ENCODE data around the gene TRIM65. TPM values are rescaled to one million over a fixed set of nuclear protein-coding genes. Genes with fewer than 3 reads are reported as not detected.

Gene TRIM65
- total and polyA plus RNA-seq, 12 donors, result 4.1 to 46.9 (median 14.5) TPM

- WGBS, 4 donors, result 86 to 93% (median 90%) methylated on average over 9 to 18 of the region's 18 CpGs
These were observed 25.6 kb upstream of the TRIM65 start for GRCh38 chr17:75922173-75922961.

GRCh38 chr17:75921596-75921995 lies 24.8 kb upstream of the TRIM65 start:
- TF ChIP-seq POLR2A (IDR thresholded peaks at IDR 0.05) (no peak), CTCF (IDR thresholded peaks at IDR 0.05) (no peak)
- no peaks in the 10 kb centered on the region for H3K4me1 ChIP-seq (replicated peaks in 1 of 2)
- H3K36me3 ChIP-seq (replicated peaks in 1 of 2), result no peaks in the 10 kb centered on the region
- WGBS, 4 donors, result 90 to 99% (median 95%) methylated on average over 7 to 15 of the region's 15 CpGs
- no peak overlapping the region for H3K27ac ChIP-seq
- H3K27me3 ChIP-seq, result no peaks in the 10 kb centered on the region
- DNase-seq, result no peak
- no peak overlapping the region for H3K4me3 ChIP-seq
- intact Hi-C loops (cut with DNase I), result no loop called here
- H3K9me3 ChIP-seq (replicated peaks in 1 of 3), result no peaks in the 10 kb centered on the region

More at GRCh38 chr17:75922173-75922961, 25.6 kb upstream of the TRIM65 start:
- no peak for TF ChIP-seq CTCF (IDR thresholded peaks at IDR 0.05)
- TF ChIP-seq POLR2A (IDR thresholded peaks at IDR 0.05), result no peak
- no peaks in the 10 kb centered on the region for H3K36me3 ChIP-seq (replicated peaks in 1 of 2)
- H3K4me1 ChIP-seq (replicated peaks in 1 of 2), result no peaks in the 10 kb centered on the region
- H3K9me3 ChIP-seq (replicated peaks in 1 of 3), result no peaks in the 10 kb centered on the region
- intact Hi-C loops (cut with DNase I), result no loop called here
- H3K27me3 ChIP-seq, result no peaks in the 10 kb centered on the region
- H3K27ac ChIP-seq, result no peak overlapping the region
- DNase-seq, result no peak
- H3K4me3 ChIP-seq, result no peak overlapping the region

DNA sequence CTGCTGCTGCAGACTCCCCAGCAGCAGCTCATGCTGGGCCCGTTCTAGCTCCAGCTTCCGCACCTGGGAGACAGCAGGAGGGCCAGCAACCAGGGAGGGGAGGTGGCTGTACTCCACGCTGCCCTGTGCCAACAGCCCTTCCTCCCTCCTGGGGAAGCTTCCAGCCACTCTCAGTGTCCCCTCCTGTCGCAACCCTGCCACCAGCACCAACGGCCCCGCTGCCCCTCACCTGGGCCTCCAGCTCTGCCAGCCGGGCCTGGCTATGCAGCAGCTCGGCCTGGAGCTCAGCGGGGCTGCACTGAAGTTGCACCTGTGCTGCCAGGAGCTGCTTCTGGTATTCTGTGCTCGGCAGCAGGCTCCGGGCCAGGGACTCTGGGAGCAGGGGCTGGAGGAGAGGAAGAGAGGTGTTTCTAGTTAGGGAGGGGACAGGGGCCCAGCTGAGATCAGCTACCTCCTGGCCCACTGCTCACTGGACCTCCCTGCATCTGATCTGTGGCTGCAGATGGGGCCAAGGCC lies 23.4 kb upstream of the TRIM65 start:
- Histone ChIP-seq H3K4me1 (replicated peaks in 1 of 2) (no peaks in the 10 kb centered on the region), H3K27ac (no peak overlapping the region), H3K9me3 (replicated peaks in 1 of 3) (no peaks in the 10 kb centered on the region), H3K27me3 (no peaks in the 10 kb centered on the region), H3K36me3 (replicated peaks in 1 of 2) (no peaks in the 10 kb centered on the region), H3K4me3 (no peak overlapping the region)
- intact Hi-C loops (cut with DNase I), result no loop called here
- 84 to 96% (median 86%) methylated on average over 4 to 11 of the region's 11 CpGs for WGBS, 4 donors
- TF ChIP-seq CTCF (IDR thresholded peaks at IDR 0.05) (no peak), POLR2A (IDR thresholded peaks at IDR 0.05) (no peak)
- DNase-seq, result no peak

GRCh38 chr17:75919611-75920010 lies 22.9 kb upstream of the TRIM65 start:
- Histone ChIP-seq H3K4me3 (no peak overlapping the region), H3K27ac (no peak overlapping the region), H3K27me3 (no peaks in the 10 kb centered on the region), H3K36me3 (replicated peaks in 1 of 2) (no peaks in the 10 kb centered on the region), H3K4me1 (replicated peaks in 1 of 2) (no peaks in the 10 kb centered on the region), H3K9me3 (replicated peaks in 1 of 3) (no peaks in the 10 kb centered on the region)
- no peak for TF ChIP-seq CTCF (IDR thresholded peaks at IDR 0.05)
- TF ChIP-seq POLR2A (IDR thresholded peaks at IDR 0.05), result no peak
- 96 to 98% (median 97%) methylated on average over 20 to 22 of the region's 22 CpGs for WGBS, 4 donors
- no peak for DNase-seq
- intact Hi-C loops (cut with DNase I), result no loop called here

Data from adrenal gland (tissue), 12 donors.